C4-2B (cell line): ENCODE data around the gene SPANXA1.

Source experiments
- CTCF ChIP-seq: fragments of 450-650 bp; conservative IDR thresholded peaks from 2 replicates; pipeline ENCODE4 v1.5.1; 2017; ENCODE audit warnings: mild to moderate bottlenecking
- ZFX ChIP-seq: fragments of 450-650 bp; IDR thresholded peaks from 2 replicates; pipeline ENCODE4 v1.6.1; 2017

GRCh38 chrX:141619336-141619735 lies 34.8 kb upstream of the SPANXA1 start:
- TF ChIP-seq ZFX (no peak), CTCF (no peak)
